Gastrocnemius medialis (tissue), 4 donors: ENCODE measurements around the gene DMRT1. TPM values are rescaled to one million over a fixed set of nuclear protein-coding genes. Genes with fewer than 3 reads are reported as not detected.
"Not testable (repeated sequence)": the region's sequence is repeated elsewhere in the genome, so short reads cannot be mapped to it uniquely, and the experiment has no call there.

Experiments used
- ATAC-seq, 2 donors: fragments of 150-250 bp; one replicate each; pipeline ENCODE4 v1.9.1; 2016
- DNase-seq, 2 donors: peaks; one replicate each; pipeline ENCODE4 v3.0.0-alpha.2; 2019
- H3K27ac ChIP-seq, 4 donors: fragments of 200-600 bp; sonication (generic); 1 replicate in 1 of 4; 2 replicates in 3 of 4; pipeline ENCODE4 v1.5.1; 2016 to 2018; ENCODE audit warnings: mild to moderate bottlenecking in 2 of 4, moderate library complexity in 1 of 4
- H3K27me3 ChIP-seq, 3 donors: fragments of 200-600 bp; sonication (generic) in 2 of 3; 1 replicate in 1 of 3; 2 replicates in 2 of 3; pipeline versions ENCODE4 v1.5.1 to v1.6.0; 2016 to 2019; ENCODE audit warnings: mild to moderate bottlenecking in 1 of 3, moderate library complexity in 1 of 3
- H3K36me3 ChIP-seq, 2 donors: fragments of 200-600 bp; sonication (generic) in 1 of 2; one replicate each; pipeline ENCODE4 v1.5.1; 2017 to 2018
- H3K4me1 ChIP-seq, 2 donors: fragments of 200-600 bp; sonication (generic) in 1 of 2; one replicate each; pipeline ENCODE4 v1.5.1; 2016 to 2017; ENCODE audit warnings: mild to moderate bottlenecking in 2 of 2
- H3K4me3 ChIP-seq, 4 donors: fragments of 200-600 bp; sonication (generic) in 3 of 4; 1 replicate in 1 of 4; 2 replicates in 3 of 4; pipeline ENCODE4 v1.5.1; 2016 to 2019; ENCODE audit warnings: mild to moderate bottlenecking in 2 of 4
- H3K9me3 ChIP-seq, 3 donors: fragments of 200-600 bp; sonication (generic) in 2 of 3; 1 replicate in 1 of 3; 2 replicates in 2 of 3; pipeline ENCODE4 v1.5.1; 2016 to 2019
- CTCF ChIP-seq, 5 experiments: fragments of 450-650 bp in 3 of 5; fragments of 200-600 bp in 2 of 5; sonication (generic) in 2 of 5; IDR thresholded peaks in 4 of 5; conservative IDR thresholded peaks in 1 of 5; 1 replicate in 4 of 5; 2 replicates in 1 of 5; pipeline ENCODE4 v1.5.1; 2016 to 2019; ENCODE audit warnings: antibody characterized with exemption in 5 of 5, mild to moderate bottlenecking in 3 of 5, moderate library complexity in 3 of 5
- POLR2A ChIP-seq, 2 donors: fragments of 450-650 bp; IDR thresholded peaks; one replicate each; pipeline ENCODE4 v1.6.1; 2017; ENCODE audit warnings: antibody characterized with exemption in 2 of 2, mild to moderate bottlenecking in 2 of 2, moderate library complexity in 2 of 2
- in situ Hi-C, 4 donors: fragments of 200-750 bp; cut with MboI; loops; one replicate each; pipeline versions ENCODE4 v1.15.0 to v1.8.0; 2017; ENCODE audit warnings: low sequenced_read_pairs in 4 of 4
- intact Hi-C: fragments of 100-400 bp; cut with DNase I; formaldehyde crosslinking; loops from one replicate; pipeline ENCODE4 v1.15.1; 2023; ENCODE audit warnings: low total_unique reads
- total RNA-seq, 4 donors: library from RNA; depleted of rRNA; stranded (reverse); fragments of >200 nt; gene quantifications; one replicate each; pipeline versions ENCODE4 v1.1.0 to v1.2.3, GENCODE V29; 2016

DMRT1 gene
- total RNA-seq, 4 donors from 2014 or later: 0.91 TPM; not detected in 3

DNA sequence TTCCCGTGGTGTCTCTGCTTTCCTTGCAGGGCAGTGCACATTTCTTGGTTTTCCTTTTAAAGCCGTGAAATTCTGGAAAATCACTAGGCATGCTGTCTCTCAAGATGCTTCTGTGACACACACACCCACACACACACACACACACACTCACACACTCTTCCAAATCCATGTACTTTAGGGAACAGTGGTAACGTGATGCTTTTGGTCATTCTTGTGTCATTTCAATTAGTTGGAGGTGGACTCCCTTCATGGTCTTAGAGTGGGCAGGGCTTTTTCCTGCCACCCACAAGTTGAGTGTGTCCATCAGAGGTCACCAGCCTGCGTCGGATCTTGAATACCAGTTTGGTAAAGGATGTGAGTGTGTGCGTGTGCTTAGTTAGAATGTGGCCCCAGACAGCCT lies 64.4 kb downstream of the DMRT1 start:
- intact Hi-C loops: no loop called here
- DNase-seq (no peak), ATAC-seq (no peak)
- H3K36me3 ChIP-seq: no peaks in the 10 kb centered on the region
- H3K4me1 ChIP-seq: no peaks in the 10 kb centered on the region
- no peak overlapping the region for H3K27ac ChIP-seq
- H3K9me3 ChIP-seq: no peaks in the 10 kb centered on the region
- in situ Hi-C loops: no loop called here
- no peak overlapping the region for H3K4me3 ChIP-seq
- peaks cover 0 to 36% (median 15%) of the 10 kb centered on the region in 3 donors for H3K27me3 ChIP-seq
- TF ChIP-seq CTCF (IDR thresholded peaks at IDR 0.05 in 4 of 5, conservative IDR thresholded peaks at IDR 0.05 in 1 of 5) (no peak), POLR2A (IDR thresholded peaks at IDR 0.05) (no peak)

- Histone ChIP-seq H3K27ac (no peak overlapping the region), H3K4me3 (no peak overlapping the region), H3K36me3 (no peaks in the 10 kb centered on the region), H3K27me3 (peaks cover 0 to 36% (median 15%) of the 10 kb centered on the region in 3 donors), H3K4me1 (no peaks in the 10 kb centered on the region), H3K9me3 (no peaks in the 10 kb centered on the region)
- TF ChIP-seq CTCF (IDR thresholded peaks at IDR 0.05 in 4 of 5, conservative IDR thresholded peaks at IDR 0.05 in 1 of 5) (no peak), POLR2A (IDR thresholded peaks at IDR 0.05) (no peak)
- intact Hi-C loops: no loop called here
- DNase-seq: no peak
- ATAC-seq: no peak
- in situ Hi-C loops: no loop called here
Measured at GRCh38 chr9:908536-909205, 67.2 kb downstream of the DMRT1 start.

GRCh38 chr9:911005-911404 lies 69.5 kb downstream of the DMRT1 start:
- intact Hi-C loops: no loop called here
- in situ Hi-C loops: no loop called here
- peaks cover 0 to 29% (median 15%) of the 10 kb centered on the region in 3 donors for H3K27me3 ChIP-seq

GRCh38 chr9:912776-913175 lies 71.3 kb downstream of the DMRT1 start:
- Histone ChIP-seq H3K9me3 (no peaks in the 10 kb centered on the region), H3K4me1 (no peaks in the 10 kb centered on the region), H3K36me3 (no peaks in the 10 kb centered on the region), H3K27me3 (peaks cover 0 to 19% (median 0%) of the 10 kb centered on the region in 3 donors), H3K4me3 (no peak overlapping the region), H3K27ac (no peak overlapping the region)
- no peak for ATAC-seq
- no peak for TF ChIP-seq CTCF (IDR thresholded peaks at IDR 0.05 in 4 of 5, conservative IDR thresholded peaks at IDR 0.05 in 1 of 5)
- DNase-seq: no peak
- in situ Hi-C loops: no loop called here
- intact Hi-C loops: no loop called here

More at GRCh38 chr9:911005-911404, 69.5 kb downstream of the DMRT1 start:
- no peaks in the 10 kb centered on the region for H3K9me3 ChIP-seq
- ATAC-seq: no peak
- DNase-seq: no peak
- no peaks in the 10 kb centered on the region for H3K4me1 ChIP-seq
- H3K4me3 ChIP-seq: no peak overlapping the region
- no peak overlapping the region for H3K27ac ChIP-seq
- TF ChIP-seq CTCF (IDR thresholded peaks at IDR 0.05 in 4 of 5, conservative IDR thresholded peaks at IDR 0.05 in 1 of 5) (no peak), POLR2A (IDR thresholded peaks at IDR 0.05) (no peak)
- H3K36me3 ChIP-seq: no peaks in the 10 kb centered on the region

DNA sequence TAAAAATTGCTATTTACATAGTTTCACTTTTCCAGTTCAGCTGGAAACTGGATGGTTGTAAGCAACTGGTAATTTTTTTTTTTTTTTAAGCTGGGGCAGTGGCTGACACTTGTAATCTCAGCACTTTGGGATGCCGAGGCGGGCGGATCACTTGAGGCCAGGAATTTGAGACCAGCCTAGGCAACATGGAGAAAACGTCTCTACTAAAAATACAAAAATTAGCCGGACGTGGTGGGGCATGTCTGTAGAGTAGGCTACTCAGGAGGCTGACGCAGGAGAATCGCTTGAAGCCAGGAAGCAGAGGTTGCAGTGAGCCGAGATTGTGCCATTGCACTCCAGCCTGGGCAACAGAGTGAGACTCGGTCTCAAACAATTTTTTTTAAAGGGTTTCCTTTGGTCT lies 72.0 kb downstream of the DMRT1 start:
- H3K9me3 ChIP-seq, H3K4me1 ChIP-seq, H3K4me3 ChIP-seq, intact Hi-C loops, H3K27ac ChIP-seq, ATAC-seq, DNase-seq, in situ Hi-C loops, H3K36me3 ChIP-seq: not testable (repeated sequence)
- H3K27me3 ChIP-seq: peaks cover 0 to 16% (median 0%) of the 10 kb centered on the region in 3 donors
